G401.6 (cell line): ENCODE results near the gene PLIN1.

Experiments used
- FAIRE-seq: peaks from 2 replicates; lab custom pipeline; 2012; peaks lifted over from hg19 to GRCh38; lab: Jason Lieb, UNC

PLIN1 gene

DNA sequence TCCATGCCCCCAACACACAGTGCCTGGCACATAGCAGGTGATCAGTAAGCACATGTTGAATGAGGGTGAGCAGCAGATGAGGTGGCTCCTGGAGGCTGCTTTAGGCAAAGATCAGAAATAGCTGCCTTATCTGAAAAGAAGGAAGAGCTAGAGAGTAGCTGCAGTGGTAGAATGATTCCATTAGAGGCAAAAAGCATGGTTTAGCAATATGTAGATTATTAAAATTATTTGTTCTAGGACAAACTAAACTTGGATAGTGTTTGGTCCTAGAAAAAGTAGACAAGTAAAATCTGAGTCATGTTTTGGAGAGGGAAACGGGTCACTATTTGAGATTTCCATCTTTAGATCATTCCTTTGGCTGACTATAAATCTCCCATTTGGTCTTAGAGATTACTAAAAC lies 56.0 kb downstream of the PLIN1 start:
- no peak for FAIRE-seq

DNA sequence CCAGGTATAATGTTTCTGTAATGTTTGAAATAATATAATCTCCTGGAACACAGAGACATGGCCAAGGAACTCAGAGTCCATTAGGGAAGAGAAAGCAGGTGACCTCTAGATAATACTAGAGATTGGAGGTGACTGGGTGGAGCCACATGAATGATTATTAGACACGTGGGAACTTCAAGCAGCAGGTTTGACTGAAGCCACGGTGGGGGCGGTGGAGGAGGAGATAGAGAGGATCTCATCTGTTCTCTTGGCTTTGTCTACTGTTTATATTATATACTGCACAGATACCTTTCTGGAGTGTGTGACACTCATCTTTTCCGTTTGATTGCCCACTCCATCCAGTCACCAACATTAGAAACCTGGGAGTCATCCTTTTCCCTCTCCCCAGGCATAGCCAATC lies 57.6 kb downstream of the PLIN1 start:
- no peak for FAIRE-seq

DNA sequence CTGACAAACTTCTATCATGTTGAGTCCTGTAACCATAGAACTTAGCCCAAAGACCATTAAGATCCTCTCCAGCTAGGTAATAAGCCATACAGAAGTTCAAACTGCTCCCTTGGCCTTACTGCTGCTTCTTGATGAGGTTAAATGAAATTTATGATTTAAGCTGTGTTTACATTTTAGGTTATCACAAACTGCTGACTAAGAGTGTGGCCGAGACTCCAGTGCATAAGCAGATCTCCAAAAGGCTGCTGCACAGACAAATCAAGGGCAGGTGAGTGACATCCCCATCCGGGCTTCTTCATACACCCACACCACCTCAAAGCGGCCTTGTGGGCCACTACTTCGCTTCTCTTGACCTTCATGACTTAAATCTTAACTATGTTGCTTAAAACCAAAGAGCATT lies 62.9 kb downstream of the PLIN1 start:
- FAIRE-seq = no peak

DNA sequence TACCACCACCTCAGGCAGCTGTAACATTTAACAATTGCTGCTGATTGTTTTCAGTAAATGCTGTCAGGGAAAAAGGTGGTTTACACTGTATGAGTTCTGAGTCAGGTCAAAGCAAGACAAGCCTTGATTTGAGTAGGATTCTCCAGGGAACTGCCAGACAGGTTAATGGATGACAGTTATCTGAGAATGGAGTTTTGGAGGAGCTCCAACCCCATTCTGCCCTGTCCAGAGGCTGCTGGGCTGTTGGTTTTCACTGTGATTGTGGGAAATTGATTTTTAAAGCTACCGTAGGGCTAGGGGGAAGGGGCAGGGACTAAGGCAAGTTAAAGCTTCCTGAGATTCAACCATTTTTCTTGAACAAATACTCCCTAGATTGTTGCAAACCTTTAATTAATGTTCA lies 64.0 kb downstream of the PLIN1 start:
- no peak for FAIRE-seq
